Muscle layer of colon (tissue), 2 donors: ENCODE measurements around the gene ANKS1B.
"Not testable (repeated sequence)": the region's sequence is repeated elsewhere in the genome, so short reads cannot be mapped to it uniquely, and the experiment has no call there.

ENCODE experiments used
- H3K27ac ChIP-seq: one replicate; pipeline ENCODE4 v1.7.0; 2013; ENCODE audit warnings: low read depth, mild to moderate bottlenecking, low read length, moderate library complexity
- H3K27me3 ChIP-seq, 2 donors: one replicate each; pipeline ENCODE4 v1.7.0; 2013; ENCODE audit warnings: low read length in 2 of 2, mild to moderate bottlenecking in 2 of 2; ENCODE audit not compliant: insufficient read depth in 2 of 2, control insufficient read depth in 1 of 2
- H3K36me3 ChIP-seq: one replicate; pipeline ENCODE4 v1.7.0; 2013; ENCODE audit warnings: mild to moderate bottlenecking, low read length; ENCODE audit not compliant: insufficient read depth
- H3K4me1 ChIP-seq: one replicate; pipeline ENCODE4 v1.7.0; 2013; ENCODE audit warnings: mild to moderate bottlenecking, low read length; ENCODE audit not compliant: insufficient read depth
- H3K4me3 ChIP-seq, 2 donors: one replicate each; pipeline ENCODE4 v1.7.0; 2013; ENCODE audit warnings: low read length in 2 of 2, low read depth in 1 of 2, mild to moderate bottlenecking in 1 of 2, moderate library complexity in 1 of 2
- H3K9ac ChIP-seq: one replicate; pipeline ENCODE4 v1.7.0; 2013; ENCODE audit warnings: low read length
- H3K9me3 ChIP-seq: one replicate; pipeline ENCODE4 v1.7.0; 2013; ENCODE audit warnings: mild to moderate bottlenecking, low read length
- donor health status: abdominal sarcoma.
- donor health status: Adenocarcinoma of cecum.

The ANKS1B gene

GRCh38 chr12:99715841-99716510 is 268.8 kb downstream of the ANKS1B start:
- H3K4me3 ChIP-seq, H3K9ac ChIP-seq, H3K27me3 ChIP-seq, H3K4me1 ChIP-seq, H3K9me3 ChIP-seq, H3K36me3 ChIP-seq, H3K27ac ChIP-seq: not testable (repeated sequence)

DNA sequence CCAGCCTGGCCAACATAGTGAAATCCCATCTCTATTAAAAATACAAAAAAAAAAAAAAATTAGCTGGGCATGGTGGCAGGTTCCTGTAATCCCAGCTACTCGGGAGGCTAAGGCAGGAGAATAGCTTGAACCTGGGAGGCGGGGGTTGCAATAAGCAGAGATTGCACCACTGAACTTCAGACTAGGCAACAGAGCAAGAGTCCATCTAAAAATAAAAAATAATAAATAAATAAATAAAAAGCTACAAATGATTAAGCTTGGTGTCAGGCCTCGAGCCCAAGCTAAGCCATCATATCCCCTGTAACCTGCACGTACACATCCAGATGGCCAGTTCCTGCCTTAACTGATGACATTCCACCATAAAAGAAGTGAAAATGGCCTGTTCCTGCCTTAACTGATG is 269.8 kb downstream of the ANKS1B start:
- H3K27ac ChIP-seq, H3K36me3 ChIP-seq, H3K4me1 ChIP-seq, H3K9ac ChIP-seq, H3K27me3 ChIP-seq, H3K4me3 ChIP-seq, H3K9me3 ChIP-seq: not testable (repeated sequence)

DNA sequence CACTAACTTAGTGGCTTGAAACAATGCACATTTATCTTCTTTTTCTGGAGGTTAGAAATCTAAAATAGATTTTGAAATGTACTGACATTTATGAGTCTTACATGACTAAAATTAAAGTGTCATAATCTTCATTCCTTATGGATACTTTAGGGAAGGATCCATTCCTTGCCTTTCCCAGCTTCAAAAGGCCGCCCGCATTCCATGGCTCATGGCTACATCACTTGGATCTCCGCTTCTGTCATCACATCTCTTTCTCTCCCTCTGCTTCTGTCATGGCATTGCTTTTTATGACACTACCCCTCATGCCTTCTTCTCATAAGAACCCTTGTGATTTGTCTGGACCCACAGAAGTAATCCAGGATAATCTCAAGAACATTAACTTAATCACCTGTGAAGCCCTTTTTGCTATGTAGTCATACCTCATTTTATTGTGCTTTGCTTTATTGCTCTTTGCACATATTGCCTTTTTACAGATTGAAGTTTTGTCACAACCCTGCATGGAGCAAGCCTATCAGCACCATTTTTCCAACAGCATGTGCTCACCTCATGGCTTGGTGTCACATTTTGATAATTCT is 270.7 kb downstream of the ANKS1B start:
- Histone ChIP-seq H3K4me1 (no peaks in the 10 kb centered on the region), H3K27ac (no peak overlapping the region), H3K9me3 (peaks cover 3% of the 10 kb centered on the region), H3K27me3 (no peaks in the 10 kb centered on the region), H3K36me3 (no peaks in the 10 kb centered on the region), H3K4me3 (no peak overlapping the region), H3K9ac (no peak overlapping the region)

DNA sequence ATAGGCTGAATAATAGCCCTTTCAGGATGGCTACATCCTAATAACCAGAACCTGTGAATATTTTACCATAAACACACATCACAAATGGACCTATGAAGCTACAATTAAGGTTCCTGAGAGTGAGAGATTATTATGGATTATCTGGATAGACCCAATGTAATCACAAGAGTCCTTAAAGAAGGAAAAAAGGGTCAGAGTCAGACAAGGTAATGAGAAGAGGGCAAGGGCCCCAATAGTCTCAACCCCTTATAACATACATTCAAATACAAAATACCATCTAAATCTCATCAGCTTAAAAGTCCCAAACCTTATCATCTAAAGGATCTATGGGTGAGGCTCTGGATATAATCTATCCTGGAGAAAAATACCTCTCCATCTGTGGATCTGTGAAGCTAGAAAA is 272.5 kb downstream of the ANKS1B start:
- no peak overlapping the region for H3K9ac ChIP-seq
- H3K36me3 ChIP-seq: no peaks in the 10 kb centered on the region
- H3K4me3 ChIP-seq: no peak overlapping the region
- H3K4me1 ChIP-seq: no peaks in the 10 kb centered on the region
- no peaks in the 10 kb centered on the region for H3K27me3 ChIP-seq
- H3K9me3 ChIP-seq: peaks cover 3% of the 10 kb centered on the region
- H3K27ac ChIP-seq: no peak overlapping the region

DNA sequence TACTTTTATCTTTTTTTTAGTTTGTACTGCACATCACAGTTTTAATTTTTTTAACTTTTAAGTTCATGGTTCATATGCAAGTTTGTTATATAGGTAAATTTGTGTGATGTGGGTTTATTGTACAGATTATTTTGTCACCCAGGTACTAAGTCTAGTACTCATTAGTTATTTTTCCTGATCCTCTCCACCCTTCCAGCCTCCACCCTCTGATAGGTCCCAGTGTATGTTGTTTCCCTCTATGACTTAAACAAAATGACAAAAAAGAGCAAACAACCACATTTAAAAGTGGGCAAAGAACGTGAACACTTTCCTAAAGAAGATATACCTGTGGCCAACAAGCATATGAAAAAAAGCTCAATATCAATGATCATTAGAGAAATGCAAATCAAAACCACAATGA is 273.5 kb downstream of the ANKS1B start:
- H3K9ac ChIP-seq: no peak overlapping the region
- no peaks in the 10 kb centered on the region for H3K36me3 ChIP-seq
- no peaks in the 10 kb centered on the region for H3K4me1 ChIP-seq
- H3K27me3 ChIP-seq: no peaks in the 10 kb centered on the region
- H3K27ac ChIP-seq: no peak overlapping the region
- H3K9me3 ChIP-seq: peaks cover 3% of the 10 kb centered on the region
- H3K4me3 ChIP-seq: no peak overlapping the region

DNA sequence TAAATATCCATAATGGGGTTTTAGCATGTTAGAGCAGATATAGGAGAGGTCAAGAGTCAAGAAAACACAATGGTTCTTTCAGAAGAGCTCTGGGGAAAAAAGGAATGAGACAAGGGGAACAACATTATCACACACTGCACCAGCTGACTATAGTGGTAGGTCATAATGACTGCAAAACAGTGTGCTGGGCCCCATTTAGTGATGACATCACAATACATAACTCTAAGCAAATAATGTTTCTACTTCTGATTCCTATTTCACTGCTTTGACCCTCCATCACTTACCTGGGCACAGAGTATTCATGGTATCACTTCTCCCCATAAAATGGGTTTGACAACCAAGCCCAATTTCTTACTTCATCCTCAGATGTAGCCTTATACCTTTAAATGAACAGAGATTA is 275.1 kb downstream of the ANKS1B start:
- Histone ChIP-seq H3K9ac (no peak overlapping the region), H3K4me3 (no peak overlapping the region), H3K4me1 (no peaks in the 10 kb centered on the region), H3K36me3 (no peaks in the 10 kb centered on the region), H3K27ac (no peak overlapping the region), H3K27me3 (no peaks in the 10 kb centered on the region), H3K9me3 (peaks cover 3% of the 10 kb centered on the region)

DNA sequence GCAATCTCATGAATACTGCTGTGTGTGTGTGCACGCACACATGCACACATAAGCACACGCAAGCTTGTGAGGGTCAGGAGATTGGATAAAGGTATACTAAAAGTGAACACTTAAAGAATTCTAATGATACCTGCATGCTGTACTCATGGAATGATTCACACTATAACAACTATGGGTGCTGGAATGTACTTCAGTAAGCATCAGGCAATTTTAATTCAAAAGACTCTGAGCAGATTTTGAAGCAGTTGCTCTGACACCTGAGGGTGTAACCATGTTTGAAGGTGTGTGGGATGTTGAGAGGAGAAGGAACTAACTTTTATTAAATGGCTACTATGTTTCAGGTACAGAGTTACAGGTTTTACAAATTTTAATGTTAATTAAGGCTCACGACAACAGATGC is 275.6 kb downstream of the ANKS1B start:
- H3K27me3 ChIP-seq: no peaks in the 10 kb centered on the region
- H3K27ac ChIP-seq: no peak overlapping the region
- no peaks in the 10 kb centered on the region for H3K36me3 ChIP-seq
- H3K4me3 ChIP-seq: no peak overlapping the region
- no peaks in the 10 kb centered on the region for H3K4me1 ChIP-seq
- no peak overlapping the region for H3K9ac ChIP-seq
- H3K9me3 ChIP-seq: peaks cover 3% of the 10 kb centered on the region

- no peaks in the 10 kb centered on the region for H3K4me1 ChIP-seq
Observed at GRCh38 chr12:99707883-99708282, 276.9 kb downstream of the ANKS1B start.

DNA sequence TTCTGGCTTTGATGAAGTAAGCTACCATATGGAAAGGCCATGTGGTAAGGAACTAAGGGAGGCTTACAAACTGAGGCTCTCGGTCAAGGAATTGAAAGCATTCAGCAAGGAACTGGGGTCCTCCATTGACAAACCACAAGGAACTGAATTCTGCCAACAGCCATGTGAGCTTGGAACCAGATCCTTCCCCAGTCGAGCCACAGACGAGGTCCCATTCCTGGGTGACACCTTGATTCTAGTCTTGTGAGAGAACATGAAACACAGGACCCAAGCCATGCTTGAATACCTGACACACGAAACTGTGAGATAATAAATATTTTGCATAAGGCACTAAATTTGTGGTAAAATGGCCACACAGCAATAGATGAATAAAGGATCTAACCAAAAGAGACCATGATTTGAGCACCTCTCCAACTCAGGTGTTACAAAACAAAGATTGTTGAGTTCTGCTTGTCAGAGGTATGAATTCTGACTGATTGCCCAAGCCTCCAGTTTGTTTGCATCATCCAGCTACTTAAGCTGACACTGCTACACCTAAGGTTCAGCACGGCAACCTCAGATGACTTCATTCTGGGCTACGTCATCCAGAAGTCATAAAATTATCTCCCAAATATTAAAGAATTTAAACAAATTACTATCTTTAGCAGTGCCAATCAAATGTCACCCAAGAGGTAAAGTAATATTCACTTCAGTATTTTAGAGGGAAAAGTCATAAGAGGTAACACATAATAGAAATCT is 277.8 kb downstream of the ANKS1B start:
- Histone ChIP-seq H3K36me3 (no peaks in the 10 kb centered on the region), H3K9me3 (no peaks in the 10 kb centered on the region), H3K9ac (no peak overlapping the region), H3K4me3 (no peak overlapping the region), H3K4me1 (no peaks in the 10 kb centered on the region), H3K27me3 (no peaks in the 10 kb centered on the region), H3K27ac (no peak overlapping the region)

More at GRCh38 chr12:99707883-99708282, 276.9 kb downstream of the ANKS1B start:
- Histone ChIP-seq H3K27ac (no peak overlapping the region), H3K27me3 (no peaks in the 10 kb centered on the region), H3K9ac (no peak overlapping the region), H3K4me3 (no peak overlapping the region), H3K9me3 (no peaks in the 10 kb centered on the region), H3K36me3 (no peaks in the 10 kb centered on the region)

DNA sequence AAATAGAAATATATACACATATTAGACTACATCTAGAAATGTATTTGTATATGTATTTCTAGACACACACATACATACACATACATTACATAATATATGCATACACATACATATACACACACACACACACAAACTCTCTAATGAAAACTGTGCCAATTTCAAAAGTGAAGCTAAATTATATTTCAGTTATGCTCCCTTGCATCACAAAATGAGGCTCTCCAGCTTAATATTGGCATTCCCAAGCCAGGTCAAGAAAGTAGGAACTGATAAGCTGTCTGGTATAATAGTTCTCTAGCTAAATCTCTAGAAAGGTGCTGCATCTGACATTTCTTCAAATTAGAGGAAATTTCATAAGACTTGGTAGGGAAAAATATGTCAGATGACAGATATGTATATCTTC is 280.3 kb downstream of the ANKS1B start:
- H3K27me3 ChIP-seq: no peaks in the 10 kb centered on the region
- H3K4me1 ChIP-seq: no peaks in the 10 kb centered on the region
- H3K9me3 ChIP-seq: no peaks in the 10 kb centered on the region
- H3K27ac ChIP-seq: no peak overlapping the region
- no peaks in the 10 kb centered on the region for H3K36me3 ChIP-seq
- H3K9ac ChIP-seq: no peak overlapping the region
- H3K4me3 ChIP-seq: no peak overlapping the region

DNA sequence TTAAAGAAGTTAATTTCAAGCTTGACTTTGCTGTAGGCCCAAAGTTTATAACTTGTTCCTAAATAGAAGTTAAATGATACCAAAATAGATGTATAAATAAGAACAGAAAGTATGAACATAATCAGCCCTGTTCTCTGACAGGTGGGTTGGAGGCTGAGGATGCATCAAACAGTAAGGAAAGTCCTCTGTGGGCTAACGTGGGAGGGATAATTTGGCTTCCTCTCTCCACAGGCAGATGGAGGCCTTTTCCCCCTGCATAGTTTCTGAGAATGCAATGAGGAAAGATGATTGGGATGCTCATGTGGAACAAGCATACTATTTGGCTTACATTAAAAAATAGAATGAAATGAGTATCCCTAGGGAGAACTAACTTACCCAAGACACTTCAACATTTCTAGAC is 280.7 kb downstream of the ANKS1B start:
- no peak overlapping the region for H3K4me3 ChIP-seq
- H3K9me3 ChIP-seq: no peaks in the 10 kb centered on the region
- no peaks in the 10 kb centered on the region for H3K4me1 ChIP-seq
- H3K27ac ChIP-seq: no peak overlapping the region
- no peak overlapping the region for H3K9ac ChIP-seq
- H3K27me3 ChIP-seq: no peaks in the 10 kb centered on the region
- H3K36me3 ChIP-seq: no peaks in the 10 kb centered on the region

- Histone ChIP-seq H3K4me3 (no peak overlapping the region), H3K9me3 (no peaks in the 10 kb centered on the region), H3K4me1 (no peaks in the 10 kb centered on the region), H3K27ac (no peak overlapping the region), H3K27me3 (no peaks in the 10 kb centered on the region), H3K9ac (no peak overlapping the region), H3K36me3 (no peaks in the 10 kb centered on the region)
Observed at GRCh38 chr12:99700032-99700431, 284.7 kb downstream of the ANKS1B start.
